ENCODE results near the gene INSC.

INSC gene

GRCh38 chr11:15093432-15093831 lies 21.3 kb upstream of the INSC start:
- TF ChIP-seq MAX (IDR thresholded peaks at IDR 0.05) (no peak), EP300 (IDR thresholded peaks at IDR 0.05; ENCODE audit: borderline replicate concordance) (no peak), FOXM1 (IDR thresholded peaks at IDR 0.05; ENCODE audit: borderline replicate concordance, low read depth) (no peak), CREB1 (IDR thresholded peaks at IDR 0.05; ENCODE audit: low read depth) (no peak), NFIC (IDR thresholded peaks at IDR 0.05) (no peak), TAF1 (IDR thresholded peaks at IDR 0.05; ENCODE audit: low read depth) (no peak), YY1 (IDR thresholded peaks at IDR 0.05; ENCODE audit: low read depth) (no peak), RAD21 (IDR thresholded peaks at IDR 0.05; ENCODE audit: low read depth) (no peak), CEBPB (IDR thresholded peaks at IDR 0.05) (no peak), TCF12 (IDR thresholded peaks at IDR 0.05; ENCODE audit: low read depth) (no peak), EGR1 (IDR thresholded peaks at IDR 0.05) (no peak), TEAD4 (IDR thresholded peaks at IDR 0.05) (no peak), ZBTB7A (IDR thresholded peaks at IDR 0.05; ENCODE audit: low read depth) (no peak)
- TF ChIP-seq, protein P1, sequence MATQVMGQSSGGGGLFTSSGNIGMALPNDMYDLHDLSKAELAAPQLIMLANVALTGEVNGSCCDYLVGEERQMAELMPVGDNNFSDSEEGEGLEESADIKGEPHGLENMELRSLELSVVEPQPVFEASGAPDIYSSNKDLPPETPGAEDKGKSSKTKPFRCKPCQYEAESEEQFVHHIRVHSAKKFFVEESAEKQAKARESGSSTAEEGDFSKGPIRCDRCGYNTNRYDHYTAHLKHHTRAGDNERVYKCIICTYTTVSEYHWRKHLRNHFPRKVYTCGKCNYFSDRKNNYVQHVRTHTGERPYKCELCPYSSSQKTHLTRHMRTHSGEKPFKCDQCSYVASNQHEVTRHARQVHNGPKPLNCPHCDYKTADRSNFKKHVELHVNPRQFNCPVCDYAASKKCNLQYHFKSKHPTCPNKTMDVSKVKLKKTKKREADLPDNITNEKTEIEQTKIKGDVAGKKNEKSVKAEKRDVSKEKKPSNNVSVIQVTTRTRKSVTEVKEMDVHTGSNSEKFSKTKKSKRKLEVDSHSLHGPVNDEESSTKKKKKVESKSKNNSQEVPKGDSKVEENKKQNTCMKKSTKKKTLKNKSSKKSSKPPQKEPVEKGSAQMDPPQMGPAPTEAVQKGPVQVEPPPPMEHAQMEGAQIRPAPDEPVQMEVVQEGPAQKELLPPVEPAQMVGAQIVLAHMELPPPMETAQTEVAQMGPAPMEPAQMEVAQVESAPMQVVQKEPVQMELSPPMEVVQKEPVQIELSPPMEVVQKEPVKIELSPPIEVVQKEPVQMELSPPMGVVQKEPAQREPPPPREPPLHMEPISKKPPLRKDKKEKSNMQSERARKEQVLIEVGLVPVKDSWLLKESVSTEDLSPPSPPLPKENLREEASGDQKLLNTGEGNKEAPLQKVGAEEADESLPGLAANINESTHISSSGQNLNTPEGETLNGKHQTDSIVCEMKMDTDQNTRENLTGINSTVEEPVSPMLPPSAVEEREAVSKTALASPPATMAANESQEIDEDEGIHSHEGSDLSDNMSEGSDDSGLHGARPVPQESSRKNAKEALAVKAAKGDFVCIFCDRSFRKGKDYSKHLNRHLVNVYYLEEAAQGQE (IDR thresholded peaks at IDR 0.05; ENCODE audit: low read depth): no peak
- TF ChIP-seq, protein P2, sequence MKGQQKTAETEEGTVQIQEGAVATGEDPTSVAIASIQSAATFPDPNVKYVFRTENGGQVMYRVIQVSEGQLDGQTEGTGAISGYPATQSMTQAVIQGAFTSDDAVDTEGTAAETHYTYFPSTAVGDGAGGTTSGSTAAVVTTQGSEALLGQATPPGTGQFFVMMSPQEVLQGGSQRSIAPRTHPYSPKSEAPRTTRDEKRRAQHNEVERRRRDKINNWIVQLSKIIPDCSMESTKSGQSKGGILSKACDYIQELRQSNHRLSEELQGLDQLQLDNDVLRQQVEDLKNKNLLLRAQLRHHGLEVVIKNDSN (IDR thresholded peaks at IDR 0.05): no peak

DNA sequence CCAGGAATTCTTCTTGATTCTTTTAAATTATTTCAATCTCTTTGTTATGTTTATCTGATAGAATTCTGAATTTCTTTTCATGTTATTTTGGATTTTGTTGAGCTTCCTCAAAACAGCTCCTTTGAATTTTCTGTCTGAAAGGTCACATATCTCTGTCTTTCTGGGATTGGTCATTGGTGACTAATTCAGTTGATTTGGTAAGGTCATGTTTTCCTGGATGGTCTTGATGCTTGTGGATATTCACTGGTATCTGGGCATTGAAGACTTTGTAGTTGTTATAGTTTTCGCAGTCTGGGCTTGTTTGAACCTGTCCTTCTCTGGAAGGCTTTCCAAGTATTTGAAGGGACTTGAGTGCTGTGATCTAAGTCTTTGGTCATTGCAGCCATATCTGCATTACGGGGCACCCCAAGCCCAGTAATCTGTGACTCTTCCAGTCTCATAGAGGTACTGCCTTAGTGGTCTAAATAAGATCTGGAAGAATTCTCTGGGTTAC lies 18.9 kb upstream of the INSC start:
- TF ChIP-seq EGR1 (IDR thresholded peaks at IDR 0.05) (no peak), MAX (IDR thresholded peaks at IDR 0.05) (no peak), FOXM1 (IDR thresholded peaks at IDR 0.05; ENCODE audit: borderline replicate concordance, low read depth) (no peak), ZBTB7A (IDR thresholded peaks at IDR 0.05; ENCODE audit: low read depth) (no peak), CREB1 (IDR thresholded peaks at IDR 0.05; ENCODE audit: low read depth) (no peak), YY1 (IDR thresholded peaks at IDR 0.05; ENCODE audit: low read depth) (no peak), RAD21 (IDR thresholded peaks at IDR 0.05; ENCODE audit: low read depth) (no peak), TEAD4 (IDR thresholded peaks at IDR 0.05) (no peak), TAF1 (IDR thresholded peaks at IDR 0.05; ENCODE audit: low read depth) (no peak), CEBPB (IDR thresholded peaks at IDR 0.05) (no peak), NFIC (IDR thresholded peaks at IDR 0.05) (no peak), TCF12 (IDR thresholded peaks at IDR 0.05; ENCODE audit: low read depth) (no peak), EP300 (IDR thresholded peaks at IDR 0.05; ENCODE audit: borderline replicate concordance) (no peak)
- TF ChIP-seq, protein P2 (IDR thresholded peaks at IDR 0.05): no peak
- TF ChIP-seq, protein P1 (IDR thresholded peaks at IDR 0.05; ENCODE audit: low read depth): no peak

GRCh38 chr11:15097411-15097810 lies 17.3 kb upstream of the INSC start:
- TF ChIP-seq RAD21 (IDR thresholded peaks at IDR 0.05; ENCODE audit: low read depth) (no peak), YY1 (IDR thresholded peaks at IDR 0.05; ENCODE audit: low read depth) (no peak), MAX (IDR thresholded peaks at IDR 0.05) (no peak), TAF1 (IDR thresholded peaks at IDR 0.05; ENCODE audit: low read depth) (no peak), CEBPB (IDR thresholded peaks at IDR 0.05) (no peak), EGR1 (IDR thresholded peaks at IDR 0.05) (no peak), FOXM1 (IDR thresholded peaks at IDR 0.05; ENCODE audit: borderline replicate concordance, low read depth) (no peak), TEAD4 (IDR thresholded peaks at IDR 0.05) (no peak), NFIC (IDR thresholded peaks at IDR 0.05) (no peak), CREB1 (IDR thresholded peaks at IDR 0.05; ENCODE audit: low read depth) (no peak), ZBTB7A (IDR thresholded peaks at IDR 0.05; ENCODE audit: low read depth) (no peak), EP300 (IDR thresholded peaks at IDR 0.05; ENCODE audit: borderline replicate concordance) (no peak), TCF12 (IDR thresholded peaks at IDR 0.05; ENCODE audit: low read depth) (no peak)
- TF ChIP-seq, protein P2 (IDR thresholded peaks at IDR 0.05): no peak
- TF ChIP-seq, protein P1 (IDR thresholded peaks at IDR 0.05; ENCODE audit: low read depth): no peak
